Small intestine (tissue), 7 donors: ENCODE results near the gene TEAD1. TPM values are rescaled to one million over a fixed set of nuclear protein-coding genes. Genes with fewer than 3 reads are reported as not detected.

ENCODE experiments used
- DNase-seq, 2 donors: peaks; one replicate each; pipeline versions ENCODE4 v3.0.0 to v3.0.0-alpha.2; 2013
- FAIRE-seq: peaks from 2 replicates; lab custom pipeline; 2012; peaks lifted over from hg19 to GRCh38; lab: Jason Lieb, UNC
- H3K27ac ChIP-seq, 3 donors: one replicate each; pipeline ENCODE4 v1.5.1; 2013; ENCODE audit warnings: low read length in 2 of 3, mild to moderate bottlenecking in 2 of 3, control low read depth in 1 of 3, inconsistent platforms in 1 of 3, low read depth in 1 of 3, moderate library complexity in 1 of 3
- H3K27me3 ChIP-seq, 3 donors: one replicate each; pipeline ENCODE4 v1.6.1; 2013; ENCODE audit warnings: low read length in 3 of 3, inconsistent platforms in 1 of 3; ENCODE audit not compliant: control insufficient read depth in 3 of 3, insufficient read depth in 3 of 3
- H3K36me3 ChIP-seq, 3 donors: one replicate each; pipeline ENCODE4 v1.6.1; 2013; ENCODE audit warnings: low read length in 3 of 3, inconsistent platforms in 1 of 3, low read depth in 1 of 3, mild to moderate bottlenecking in 1 of 3, moderate library complexity in 1 of 3; ENCODE audit not compliant: control insufficient read depth in 3 of 3, insufficient read depth in 2 of 3
- H3K4me1 ChIP-seq, 3 donors: one replicate each; pipeline ENCODE4 v1.6.1; 2013; ENCODE audit warnings: low read length in 2 of 3, inconsistent platforms in 1 of 3, low read depth in 1 of 3, mild to moderate bottlenecking in 1 of 3, moderate library complexity in 1 of 3; ENCODE audit not compliant: control insufficient read depth in 3 of 3, insufficient read depth in 2 of 3
- H3K4me3 ChIP-seq, 3 donors: one replicate each; pipeline ENCODE4 v1.5.1; 2013; ENCODE audit warnings: low read length in 3 of 3, control low read depth in 1 of 3, inconsistent platforms in 1 of 3, low read depth in 1 of 3, mild to moderate bottlenecking in 1 of 3, moderate library complexity in 1 of 3
- H3K9me3 ChIP-seq, 2 donors: one replicate each; pipeline ENCODE4 v1.6.1; 2013; ENCODE audit warnings: low read depth in 1 of 2, low read length in 1 of 2; ENCODE audit not compliant: control insufficient read depth in 2 of 2, insufficient read depth in 1 of 2
- WGBS, 3 donors: extraction: QIAGEN DNeasy Blood & Tissue Kit; methylation state at CpG; one replicate each; pipeline ENCODE4 v1.1.7; 2013; 5-methylcytosine and 5-hydroxymethylcytosine counted together
- polyA plus RNA-seq, 4 donors: library from polyadenylated mRNA; stranded (reverse) in 3 of 4; unstranded in 1 of 4; fragments of 200-250 nt in 3 of 4; fragments of 120-200 nt in 1 of 4; gene quantifications; one replicate each; pipeline versions ENCODE4 v1.2.1 to v1.2.3, GENCODE V29; 2013
- donor health status: healthy with polysubstance abuse.
- donor health status: control.
- donor health status: control.
- donor health status: Bipolar disorder and iron deficiency.
- donor health status: healthy.

The TEAD1 gene
- polyA plus RNA-seq, 4 donors = 3.2 to 29.3 (median 7.6) TPM

DNA sequence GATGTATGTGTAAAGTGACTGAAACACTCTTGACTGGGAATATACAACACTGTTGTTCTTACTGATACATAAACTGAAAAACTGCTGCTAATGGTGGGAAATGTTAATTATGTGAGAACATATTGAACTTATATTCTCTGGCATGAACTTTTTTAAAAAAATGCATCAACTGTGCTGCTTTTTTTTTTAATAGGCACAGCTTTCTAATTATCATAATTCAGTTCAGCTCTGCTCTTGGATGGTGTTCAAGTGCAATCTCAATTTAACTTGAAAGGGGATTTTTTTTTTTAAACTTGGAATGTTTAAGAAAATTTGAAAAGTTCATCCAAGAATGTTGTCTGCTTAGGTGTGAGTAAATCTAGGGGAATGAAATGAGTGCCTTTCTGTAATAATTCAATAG lies 5.2 kb downstream of the TEAD1 start:
- H3K4me1 ChIP-seq = peaks cover 3 to 41% (median 18%) of the 10 kb centered on the region in 3 donors
- peaks cover 0 to 7% (median 0%) of the 10 kb centered on the region in 3 donors for H3K36me3 ChIP-seq
- no peak overlapping the region for H3K27ac ChIP-seq
- no peak for FAIRE-seq
- H3K4me3 ChIP-seq = no peak overlapping the region
- no peaks in the 10 kb centered on the region for H3K9me3 ChIP-seq
- DNase-seq = no peak
- no peaks in the 10 kb centered on the region for H3K27me3 ChIP-seq

GRCh38 chr11:12680246-12680939 lies 6.2 kb downstream of the TEAD1 start:
- Histone ChIP-seq H3K4me3 (peak overlapping the region in 1 of 3 donors; percentile 14), H3K9me3 (no peaks in the 10 kb centered on the region), H3K27ac (peak overlapping the region; percentile 14 to 73 (median 70)), H3K36me3 (peaks cover 0 to 7% (median 0%) of the 10 kb centered on the region in 3 donors), H3K4me1 (peaks cover 4 to 50% (median 22%) of the 10 kb centered on the region in 3 donors), H3K27me3 (no peaks in the 10 kb centered on the region)
- WGBS, 3 donors = 5 to 14% (median 10%) methylated on average over 21 of the region's 21 CpGs
- DNase-seq (peak; percentile 87 to 90), FAIRE-seq (no peak)

GRCh38 chr11:12680940-12681258 lies 6.7 kb downstream of the TEAD1 start:
- 40 to 55% (median 52%) methylated on average over 2 of the region's 2 CpGs for WGBS, 3 donors
- no peak for FAIRE-seq
- Histone ChIP-seq H3K27me3 (no peaks in the 10 kb centered on the region), H3K4me1 (peaks cover 4 to 50% (median 22%) of the 10 kb centered on the region in 3 donors), H3K4me3 (no peak overlapping the region), H3K27ac (peak overlapping the region; percentile 14 to 73 (median 70)), H3K36me3 (peaks cover 0 to 7% (median 0%) of the 10 kb centered on the region in 3 donors), H3K9me3 (no peaks in the 10 kb centered on the region)
- DNase-seq = no peak

GRCh38 chr11:12681466-12681865 lies 7.2 kb downstream of the TEAD1 start:
- FAIRE-seq (no peak), DNase-seq (no peak)
- Histone ChIP-seq H3K36me3 (peaks cover 0 to 7% (median 0%) of the 10 kb centered on the region in 3 donors), H3K4me1 (peaks cover 4 to 50% (median 22%) of the 10 kb centered on the region in 3 donors), H3K4me3 (no peak overlapping the region), H3K27me3 (no peaks in the 10 kb centered on the region), H3K9me3 (no peaks in the 10 kb centered on the region), H3K27ac (peak overlapping the region in 2 of 3 donors; percentile 8 to 24)
- 89 to 96% (median 96%) methylated on average over 4 of the region's 4 CpGs for WGBS, 3 donors

- Histone ChIP-seq H3K4me1 (peaks cover 4 to 44% (median 22%) of the 10 kb centered on the region in 3 donors), H3K27me3 (no peaks in the 10 kb centered on the region), H3K36me3 (peaks cover 0 to 7% (median 0%) of the 10 kb centered on the region in 3 donors), H3K9me3 (no peaks in the 10 kb centered on the region), H3K27ac (no peak overlapping the region), H3K4me3 (no peak overlapping the region)
- DNase-seq (no peak), FAIRE-seq (no peak)
- WGBS, 3 donors = 44 to 66% (median 44%) methylated on average over 8 of the region's 8 CpGs
These were observed 8.1 kb downstream of the TEAD1 start for GRCh38 chr11:12682288-12682687.

DNA sequence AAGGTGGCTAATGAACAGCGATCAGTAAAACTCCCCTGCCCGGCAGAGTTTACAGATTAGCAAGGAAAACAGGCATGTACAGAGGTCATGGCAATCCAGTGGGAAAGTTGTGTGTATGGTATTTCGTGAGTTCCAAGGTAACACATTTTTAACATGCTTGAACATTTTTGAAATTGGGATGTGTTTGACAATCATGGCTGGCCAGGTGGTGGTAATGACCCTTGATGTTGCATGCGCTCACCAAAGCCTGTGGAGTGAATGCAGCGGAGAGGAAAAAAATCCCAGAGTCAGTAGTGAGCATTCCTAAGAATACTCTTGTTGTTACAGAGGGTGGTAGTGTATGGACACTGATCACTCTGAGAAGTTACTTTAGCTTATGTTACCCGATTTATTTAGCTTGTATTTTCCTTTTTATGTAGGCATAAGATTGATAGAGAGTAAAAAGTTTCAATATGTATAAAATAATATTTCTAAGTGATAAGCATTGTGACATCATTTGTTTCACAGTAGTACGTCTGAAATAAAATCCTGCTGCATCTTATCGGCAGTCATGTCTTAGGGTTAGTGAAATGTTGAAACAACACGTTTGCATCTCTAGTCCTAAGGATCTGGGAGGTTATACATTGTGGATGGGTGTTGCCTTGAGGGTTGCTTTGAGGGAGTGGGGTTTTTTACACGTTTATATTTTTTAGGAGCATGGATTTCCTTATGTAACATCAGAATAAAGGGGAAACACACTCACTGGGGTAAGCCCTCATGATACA lies 8.7 kb downstream of the TEAD1 start:
- peaks cover 0 to 7% (median 0%) of the 10 kb centered on the region in 3 donors for H3K36me3 ChIP-seq
- no peak for DNase-seq
- H3K4me3 ChIP-seq = no peak overlapping the region
- no peaks in the 10 kb centered on the region for H3K27me3 ChIP-seq
- H3K27ac ChIP-seq = no peak overlapping the region
- H3K9me3 ChIP-seq = no peaks in the 10 kb centered on the region
- H3K4me1 ChIP-seq = peaks cover 4 to 45% (median 22%) of the 10 kb centered on the region in 3 donors
- whole genome bisulfite sequencing, 3 donors = 71 to 76% (median 71%) methylated on average over 10 of the region's 10 CpGs
- FAIRE-seq = no peak

DNA sequence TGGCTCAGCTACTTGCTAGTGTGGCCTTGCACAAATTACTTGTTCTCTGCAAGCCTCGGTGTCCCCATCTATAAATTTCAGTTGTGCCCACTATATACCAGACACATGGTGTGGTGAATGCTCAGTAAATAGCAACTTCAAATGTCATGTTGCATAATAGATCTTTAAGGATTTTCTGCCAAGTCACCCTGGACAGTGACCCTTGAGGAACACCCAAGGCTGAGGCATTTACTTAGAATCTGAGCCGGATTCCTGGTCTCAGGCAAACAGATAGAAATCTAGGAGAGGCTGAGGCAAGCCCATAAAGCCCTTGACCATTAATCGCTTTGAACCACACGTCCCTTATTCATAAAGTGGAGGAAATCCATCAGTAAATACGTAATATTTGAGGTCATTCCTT lies 9.7 kb downstream of the TEAD1 start:
- no peak for FAIRE-seq
- no peak overlapping the region for H3K27ac ChIP-seq

DNA sequence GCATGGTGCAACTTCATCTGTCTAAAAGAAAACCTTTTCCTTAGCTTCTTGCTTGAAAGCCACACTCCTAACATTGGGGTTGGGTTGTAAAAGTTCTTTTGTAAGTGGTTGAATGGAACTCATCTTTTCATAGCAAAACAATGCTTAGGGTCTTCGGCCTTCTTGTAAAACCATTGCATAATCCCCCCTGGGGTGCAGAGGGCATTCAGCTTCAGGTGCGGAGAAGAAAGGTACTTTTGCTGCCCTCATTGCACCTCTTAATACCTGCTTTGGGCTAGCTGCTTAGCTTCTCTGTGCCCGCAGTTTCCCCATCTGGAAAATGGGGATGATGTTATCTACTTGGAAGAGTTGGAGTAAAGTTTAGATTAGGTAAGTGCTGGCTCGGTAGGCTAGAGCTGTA lies 10.1 kb downstream of the TEAD1 start:
- Histone ChIP-seq H3K27ac (peak overlapping the region in 1 of 3 donors; percentile 25), H3K4me3 (no peak overlapping the region), H3K4me1 (peaks cover 4 to 43% (median 22%) of the 10 kb centered on the region in 3 donors), H3K36me3 (peaks cover 0 to 7% (median 0%) of the 10 kb centered on the region in 3 donors), H3K9me3 (no peaks in the 10 kb centered on the region), H3K27me3 (no peaks in the 10 kb centered on the region)
- DNase-seq (no peak), FAIRE-seq (no peak)
- 69 to 78% (median 71%) methylated on average over 4 of the region's 4 CpGs for WGBS, 3 donors

More for the DNA sequence above, 9.7 kb downstream of the TEAD1 start:
- DNase-seq = no peak
- 48 to 76% (median 73%) methylated on average over 5 of the region's 5 CpGs for WGBS, 3 donors
- H3K27me3 ChIP-seq = no peaks in the 10 kb centered on the region
- H3K9me3 ChIP-seq = no peaks in the 10 kb centered on the region
- peaks cover 4 to 43% (median 22%) of the 10 kb centered on the region in 3 donors for H3K4me1 ChIP-seq
- peaks cover 0 to 7% (median 0%) of the 10 kb centered on the region in 3 donors for H3K36me3 ChIP-seq
- H3K4me3 ChIP-seq = no peak overlapping the region
